GM12878 (cell line): ENCODE data around the gene UBE2J2. TPM values are rescaled to one million over a fixed set of nuclear protein-coding genes. Genes with fewer than 3 reads are reported as not detected.

Source experiments
- ATAC-seq: fragments of 200-7000 bp; cut with Tn5 transposase; 3 replicates; pipeline ENCODE4 v1.9.1; 2020; ENCODE audit warnings: mild to moderate bottlenecking, moderate library complexity
- BruUV-seq: library from RNA; stranded (reverse); fragments of 400-500 nt; replicated peaks from 2 replicates; lab custom pipeline; 2021; lab: Mats Ljungman, UMichigan
- CTCF ChIA-PET: fragments of 300-600 bp; sonication (Branson Sonifier 250); formaldehyde crosslinking; extraction: SDS; loops from one replicate; lab custom pipeline; 2021; ENCODE audit warnings: inconsistent platforms; lab: Yijun Ruan, JAX
- POLR2A ChIA-PET: fragments of 350-600 bp; formaldehyde crosslinking; extraction: SDS; loops from one replicate; lab custom pipeline; 2021; ENCODE audit warnings: inconsistent platforms; lab: Charles Lee
- RAD21 ChIA-PET: fragments of 300-600 bp; sonication (Branson Sonifier 250); formaldehyde crosslinking; loops from one replicate; lab custom pipeline; 2023; ENCODE audit warnings: antibody characterized with exemption; ENCODE audit not compliant: unreplicated experiment; lab: Charles Lee
- SMC1A ChIA-PET: fragments of 300-600 bp; sonication (Branson Sonifier 250); formaldehyde crosslinking; loops from one replicate; lab custom pipeline; 2023; ENCODE audit not compliant: unreplicated experiment, uncharacterized antibody; lab: Charles Lee
- DNase-seq: peaks from one replicate; pipeline ENCODE4 v3.0.0-alpha.2; 2011; ENCODE audit warnings: low read depth, low spot score
- FAIRE-seq: peaks from 3 replicates; lab custom pipeline; 2011; peaks lifted over from hg19 to GRCh38; lab: Jason Lieb, UNC
- H2AFZ ChIP-seq: 2 replicates; pipeline ENCODE4 v1.6.0; 2011; ENCODE audit warnings: low read depth, low read length, control low read depth; ENCODE audit not compliant: control insufficient read depth
- H3K27ac ChIP-seq: 2 replicates; pipeline ENCODE4 v1.5.1; 2011; ENCODE audit warnings: control low read depth; ENCODE audit not compliant: control insufficient read depth, insufficient read depth
- H3K27me3 ChIP-seq, 2 experiments: replicated peaks in 1 of 2; 2 replicates each; pipeline versions ENCODE4 v1.6.0 to v1.6.1; 2011; ENCODE audit warnings: low read length in 1 of 2; ENCODE audit not compliant: control insufficient read depth in 2 of 2, insufficient read depth in 2 of 2
- H3K36me3 ChIP-seq, 2 experiments: 2 replicates each; pipeline ENCODE4 v1.5.1; 2011; ENCODE audit warnings: low read length in 1 of 2; ENCODE audit not compliant: control insufficient read depth in 2 of 2, insufficient read depth in 2 of 2
- H3K4me1 ChIP-seq: 2 replicates; pipeline ENCODE4 v1.6.1; 2011; ENCODE audit warnings: mild to moderate bottlenecking, low read length, moderate library complexity, mixed read lengths; ENCODE audit not compliant: control insufficient read depth, insufficient read depth
- H3K4me2 ChIP-seq: 2 replicates; pipeline ENCODE4 v1.6.0; 2011; ENCODE audit warnings: control low read depth; ENCODE audit not compliant: control insufficient read depth, insufficient read depth
- H3K4me3 ChIP-seq: fragments of 200-600 bp; sonication (generic); 2 replicates; pipeline ENCODE4 v1.5.1; 2016
- H3K79me2 ChIP-seq: 2 replicates; pipeline ENCODE4 v1.6.0; 2011; ENCODE audit warnings: low read length; ENCODE audit not compliant: control insufficient read depth, insufficient read depth
- H3K9ac ChIP-seq: 2 replicates; pipeline ENCODE4 v1.8.0; 2011; ENCODE audit warnings: low read length, control low read depth, mixed read lengths; ENCODE audit not compliant: control insufficient read depth, insufficient read depth
- H3K9me3 ChIP-seq: replicated peaks from 3 replicates; pipeline ENCODE4 v1.5.1; 2011; ENCODE audit warnings: mild to moderate bottlenecking, low read length; ENCODE audit not compliant: control insufficient read depth, insufficient read depth
- H4K20me1 ChIP-seq: 2 replicates; pipeline ENCODE4 v1.6.0; 2011; ENCODE audit not compliant: control insufficient read depth, insufficient read depth
- ATF3 ChIP-seq: IDR thresholded peaks from 2 replicates; pipeline ENCODE4 v1.6.1; 2011; ENCODE audit warnings: low read depth, mild to moderate bottlenecking, low read length, moderate library complexity, borderline replicate concordance; ENCODE audit errors: extremely low read depth
- CBFB ChIP-seq: IDR thresholded peaks from 2 replicates; pipeline ENCODE4 v1.6.1; 2016; ENCODE audit warnings: antibody characterized with exemption, low read depth
- CEBPB ChIP-seq, 2 experiments: fragments of 150-350 bp in 1 of 2; IDR thresholded peaks; 2 replicates each; pipeline ENCODE4 v1.6.1; 2012 to 2014; ENCODE audit warnings: low read depth in 2 of 2, low read length in 2 of 2, borderline replicate concordance in 1 of 2, inconsistent platforms in 1 of 2
- CREM ChIP-seq: IDR thresholded peaks from 2 replicates; pipeline ENCODE4 v1.6.1; 2014; ENCODE audit warnings: antibody characterized with exemption, low read depth
- E2F4 ChIP-seq: IDR thresholded peaks from 2 replicates; pipeline ENCODE4 v1.6.1; 2012; ENCODE audit warnings: low read depth, low read length, improper control_type of control experiment
- HDAC2 ChIP-seq: fragments of 200-600 bp; sonication (generic); IDR thresholded peaks from 2 replicates; pipeline ENCODE4 v1.6.1; 2017
- HDGF ChIP-seq: fragments of 450-650 bp; IDR thresholded peaks from 2 replicates; pipeline ENCODE4 v1.6.1; 2016; ENCODE audit warnings: antibody characterized with exemption
- PAX8 ChIP-seq: fragments of 450-650 bp; IDR thresholded peaks from 2 replicates; pipeline ENCODE4 v1.6.1; 2017; ENCODE audit warnings: mild to moderate bottlenecking, moderate library complexity
- SMAD1 ChIP-seq: fragments of 450-650 bp; IDR thresholded peaks from 2 replicates; pipeline ENCODE4 v1.6.1; 2018; ENCODE audit warnings: mild to moderate bottlenecking, low read depth; ENCODE audit not compliant: partially characterized antibody
- ZNF384 ChIP-seq: IDR thresholded peaks from 2 replicates; pipeline ENCODE4 v1.6.1; 2012; ENCODE audit warnings: low read depth, mild to moderate bottlenecking, low read length, improper control_type of control experiment, borderline replicate concordance
- ZNF622 ChIP-seq: fragments of 450-650 bp; IDR thresholded peaks from 2 replicates; pipeline ENCODE4 v1.6.1; 2017; ENCODE audit warnings: mild to moderate bottlenecking, inconsistent platforms
- WGBS: methylation state at CpG from one replicate; pipeline ENCODE4 v1.1.6; 2016; ENCODE audit warnings: low lambda C conversion rate; ENCODE audit not compliant: insufficient replicate concordance, insufficient coverage; ENCODE audit errors: missing lambda C conversion rate; 5-methylcytosine and 5-hydroxymethylcytosine counted together
- in situ Hi-C: fragments of 300-500 bp; cut with MboI; formaldehyde crosslinking; loops from 9 replicates; pipeline ENCODE4 v1.14.3; 2018; ENCODE audit warnings: mixed read lengths
- intact Hi-C: fragments of 100-400 bp; cut with micrococcal nuclease; formaldehyde crosslinking; loops from one replicate; pipeline ENCODE4 v1.14.2; 2022; ENCODE audit not compliant: unreplicated experiment
- polyA plus RNA-seq, 11 experiments: library from polyadenylated mRNA; depleted of rRNA in 4 of 11; unstranded in 6 of 11; stranded (reverse) in 5 of 11; fragments of >200 nt; fragmentation: Nextera tagmentation in 4 of 11; fragmentation: Illumina TruSeq in 1 of 11; extraction: Ambion mirVana in 4 of 11; extraction: Trizol in 1 of 11; gene quantifications; 1 replicate in 1 of 11; 2 replicates in 10 of 11; pipeline versions ENCODE4 v1.2.1 to v1.2.3, GENCODE V29; 2011 to 2016; ENCODE audit warnings: inconsistent platforms in 2 of 11, missing spikeins in 2 of 11, low read depth in 1 of 11
- total RNA-seq, 4 experiments: library from RNA; depleted of rRNA in 3 of 4; stranded (reverse); fragments of >200 nt in 3 of 4; fragmentation: Illumina TruSeq in 1 of 4; extraction: Trizol in 1 of 4; gene quantifications; 2 replicates each; pipeline versions ENCODE4 v1.2.1 to v1.2.3, GENCODE V29; 2013 to 2021

UBE2J2 gene
- total and polyA plus RNA-seq, 10 of the 15 experiments (the other 5 are each of a cell fraction or from before 2014, with no cell fraction given) = 0.72 to 70.5 (median 49.2) TPM

DNA sequence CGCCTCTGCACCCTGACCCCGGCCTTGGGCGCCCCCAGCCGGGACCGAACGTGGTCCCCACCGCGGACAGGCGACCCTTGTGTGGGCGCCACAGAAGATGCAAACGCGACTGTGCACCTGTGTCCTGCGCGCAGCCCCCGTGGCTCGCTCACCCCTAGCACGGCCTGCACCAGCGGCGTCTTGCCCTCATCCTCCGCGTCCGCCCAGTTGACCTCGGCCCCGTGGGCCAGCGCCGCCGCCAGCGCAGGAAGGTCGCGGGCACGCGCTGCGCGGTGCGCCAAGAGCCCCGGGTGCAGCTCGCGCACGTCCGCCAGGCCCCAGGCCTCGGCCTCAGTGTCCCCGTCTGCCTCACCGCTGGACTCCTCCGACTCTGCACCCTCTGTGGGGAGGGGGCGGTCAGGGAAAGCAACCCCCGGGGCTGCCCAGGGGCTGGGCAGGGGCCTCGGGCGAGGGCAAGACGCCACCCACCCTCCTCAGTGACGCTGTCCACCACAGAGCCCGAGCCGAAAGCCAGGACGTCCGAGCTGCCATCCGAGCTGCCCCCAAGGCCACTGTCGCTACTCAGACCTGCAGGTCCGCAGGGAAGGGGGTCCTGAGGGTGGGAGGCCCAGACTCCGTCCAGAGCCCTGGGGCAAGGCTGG lies 20.7 kb upstream of the UBE2J2 start:
- POLR2A ChIA-PET = no interaction called here

More for the DNA sequence above, 20.7 kb upstream of the UBE2J2 start:
- in situ Hi-C loops (no loop called here), intact Hi-C loops (no loop called here)
- ChIA-PET RAD21 (no interaction called here), SMC1A (no interaction called here), CTCF (no interaction called here)
- FAIRE-seq (no peak), DNase-seq (no peak), ATAC-seq (no peak)
- Histone ChIP-seq H2AFZ (no peak overlapping the region), H3K36me3 (no peaks in the 10 kb centered on the region), H3K79me2 (no peaks in the 10 kb centered on the region), H3K4me1 (no peaks in the 10 kb centered on the region), H3K4me2 (no peak overlapping the region), H3K27me3 (no peaks in the 10 kb centered on the region), H4K20me1 (no peaks in the 10 kb centered on the region), H3K27ac (no peak overlapping the region), H3K4me3 (no peak overlapping the region), H3K9me3 (no peaks in the 10 kb centered on the region), H3K9ac (no peak overlapping the region)
- BruUV-seq = no TSS peak
- TF ChIP-seq ATF3 (no peak), CBFB (no peak), CEBPB (IDR thresholded peaks at IDR 0.05; ENCODE audit: borderline replicate concordance in 1 of 2, low read depth in 2 of 2, low read length in 2 of 2) (no peak), CREM (no peak), HDGF (no peak), ZNF622 (no peak), E2F4 (no peak), ZNF384 (no peak), HDAC2 (no peak), PAX8 (no peak), SMAD1 (no peak)
- WGBS = 98% methylated on average over 48 of the region's 58 CpGs
